ENCODE results near the gene ZNF221. TPM values are rescaled to one million over a fixed set of nuclear protein-coding genes. Genes with fewer than 3 reads are reported as not detected.
"Not testable (repeated sequence)": the region's sequence is repeated elsewhere in the genome, so short reads cannot be mapped to it uniquely, and the experiment has no call there.

Gene ZNF221
- total RNA-seq, 2 donors from 2014 or later = 1.3 to 4.7 TPM

- WGBS, 2 donors = 46 to 56% methylated on average over 5 of the region's 5 CpGs
- no peak overlapping the region for H3K4me3 ChIP-seq
- H3K4me1 ChIP-seq = peaks cover 15% of the 10 kb centered on the region
- TF ChIP-seq POLR2A (IDR thresholded peaks at IDR 0.05) (no peak), CTCF (IDR thresholded peaks at IDR 0.05) (no peak)
- intact Hi-C loops (cut with DNase I) = no loop called here
- no peaks in the 10 kb centered on the region for H3K27me3 ChIP-seq
- DNase-seq = no peak
- no peak for ATAC-seq
- no peak overlapping the region for H3K27ac ChIP-seq
- no peaks in the 10 kb centered on the region for H3K36me3 ChIP-seq (replicated peaks in 1 of 2; ENCODE audit: insufficient read depth in 1 of 2, low read depth in 2 of 2)
- peaks cover 0 to 13% (median 0%) of the 10 kb centered on the region in 3 donors for H3K9me3 ChIP-seq
Measured at GRCh38 chr19:43936188-43936587, 14.8 kb upstream of the ZNF221 start.

GRCh38 chr19:43939557-43940260 lies 11.3 kb upstream of the ZNF221 start:
- ATAC-seq = no peak
- peaks cover 0 to 13% (median 0%) of the 10 kb centered on the region in 3 donors for H3K9me3 ChIP-seq
- H3K27ac ChIP-seq = no peak overlapping the region
- intact Hi-C loops (cut with DNase I) = no loop called here
- peaks cover 6% of the 10 kb centered on the region for H3K4me1 ChIP-seq
- H3K27me3 ChIP-seq = no peaks in the 10 kb centered on the region
- no peak for TF ChIP-seq CTCF (IDR thresholded peaks at IDR 0.05)
- no peak for TF ChIP-seq POLR2A (IDR thresholded peaks at IDR 0.05)
- no peaks in the 10 kb centered on the region for H3K36me3 ChIP-seq (replicated peaks in 1 of 2; ENCODE audit: insufficient read depth in 1 of 2, low read depth in 2 of 2)
- no peak overlapping the region for H3K4me3 ChIP-seq
- 58 to 59% methylated on average over 3 of the region's 3 CpGs for WGBS, 2 donors
- no peak for DNase-seq

- WGBS, 2 donors = 52 to 64% methylated on average over 4 of the region's 4 CpGs
- H3K4me3 ChIP-seq = no peak overlapping the region
- TF ChIP-seq POLR2A (IDR thresholded peaks at IDR 0.05) (no peak), CTCF (IDR thresholded peaks at IDR 0.05) (no peak)
- H3K9me3 ChIP-seq = peaks cover 0 to 21% (median 0%) of the 10 kb centered on the region in 3 donors
- no peaks in the 10 kb centered on the region for H3K36me3 ChIP-seq (replicated peaks in 1 of 2; ENCODE audit: insufficient read depth in 1 of 2, low read depth in 2 of 2)
- H3K4me1 ChIP-seq = peaks cover 3% of the 10 kb centered on the region
- no peaks in the 10 kb centered on the region for H3K27me3 ChIP-seq
- DNase-seq (no peak), ATAC-seq (no peak)
- intact Hi-C loops (cut with DNase I) = no loop called here
- no peak overlapping the region for H3K27ac ChIP-seq
Measured at GRCh38 chr19:43940719-43941118, 10.3 kb upstream of the ZNF221 start.

GRCh38 chr19:43941209-43941608 lies 9.8 kb upstream of the ZNF221 start:
- Histone ChIP-seq H3K36me3 (replicated peaks in 1 of 2; ENCODE audit: insufficient read depth in 1 of 2, low read depth in 2 of 2) (no peaks in the 10 kb centered on the region), H3K27ac (no peak overlapping the region), H3K27me3 (no peaks in the 10 kb centered on the region), H3K4me3 (no peak overlapping the region), H3K4me1 (no peaks in the 10 kb centered on the region), H3K9me3 (peaks cover 0 to 21% (median 0%) of the 10 kb centered on the region in 3 donors)
- TF ChIP-seq POLR2A (IDR thresholded peaks at IDR 0.05) = no peak
- no peak for TF ChIP-seq CTCF (IDR thresholded peaks at IDR 0.05)
- DNase-seq (no peak), ATAC-seq (no peak)
- intact Hi-C loops (cut with DNase I) = no loop called here
- WGBS, 2 donors = 38 to 63% methylated on average over 5 of the region's 5 CpGs

GRCh38 chr19:43947412-43947811 lies 3.6 kb upstream of the ZNF221 start:
- DNase-seq; H3K27me3 ChIP-seq; H3K36me3 ChIP-seq (replicated peaks in 1 of 2; ENCODE audit: insufficient read depth in 1 of 2, low read depth in 2 of 2); H3K4me3 ChIP-seq; ATAC-seq; H3K4me1 ChIP-seq; H3K27ac ChIP-seq; intact Hi-C loops (cut with DNase I): not testable (repeated sequence)
- WGBS, 2 donors = 0% methylated on average over 1 of the region's 1 CpG
- H3K9me3 ChIP-seq = peaks cover 0 to 26% (median 0%) of the 10 kb centered on the region in 3 donors

GRCh38 chr19:43949803-43950202 lies 1.2 kb upstream of the ZNF221 start:
- WGBS, 2 donors = 62 to 77% methylated on average over 2 of the region's 2 CpGs
- ATAC-seq; H3K4me3 ChIP-seq; H3K27me3 ChIP-seq; DNase-seq; H3K27ac ChIP-seq; intact Hi-C loops (cut with DNase I); H3K4me1 ChIP-seq; H3K36me3 ChIP-seq (replicated peaks in 1 of 2; ENCODE audit: insufficient read depth in 1 of 2, low read depth in 2 of 2): not testable (repeated sequence)
- H3K9me3 ChIP-seq = peaks cover 0 to 28% (median 0%) of the 10 kb centered on the region in 3 donors
